Natural killer cell treated with Interleukin-12 subunit alpha and Interleukin-12 subunit beta and Interleukin-15 and Interleukin-18, amount 100 ng/mL, for 72 hours (primary cell): ENCODE measurements around the gene PTPRG. TPM values are rescaled to one million over a fixed set of nuclear protein-coding genes. Genes with fewer than 3 reads are reported as not detected.

Experiments
- ATAC-seq, 2 donors: fragments of 150-1000 bp; cut with Tn5 transposase in 1 of 2; sonication (Bioruptor Pico), chemical (Tn5 transposase) in 1 of 2; 2 replicates each; pipeline ENCODE4 v1.10.0; 2021
- DNase-seq: peaks from one replicate; pipeline ENCODE4 v3.0.0; 2022; ENCODE audit warnings: low spot score
- H3K27ac Mint-ChIP-seq, 2 donors: 1 replicate in 1 of 2; 2 replicates in 1 of 2; pipeline ENCODE4 v1.8.0; 2022; ENCODE audit warnings: mixed read lengths in 2 of 2, mild to moderate bottlenecking in 1 of 2, moderate library complexity in 1 of 2
- H3K27me3 Mint-ChIP-seq, 2 donors: 1 replicate in 1 of 2; 2 replicates in 1 of 2; pipeline ENCODE4 v1.8.0; 2022; ENCODE audit warnings: mixed read lengths in 2 of 2
- H3K36me3 Mint-ChIP-seq: one replicate; pipeline ENCODE4 v1.8.0; 2022; ENCODE audit warnings: mixed read lengths
- H3K4me1 Mint-ChIP-seq, 2 donors: 1 replicate in 1 of 2; 2 replicates in 1 of 2; pipeline ENCODE4 v1.8.0; 2022; ENCODE audit warnings: low read depth in 2 of 2, mixed read lengths in 2 of 2, mild to moderate bottlenecking in 1 of 2
- H3K4me3 Mint-ChIP-seq: one replicate; pipeline ENCODE4 v1.8.0; 2022; ENCODE audit warnings: mixed read lengths
- H3K9me3 Mint-ChIP-seq: 2 replicates; pipeline ENCODE4 v1.8.0; 2022; ENCODE audit warnings: mixed read lengths
- total RNA-seq, 2 donors: library from RNA; stranded (reverse); gene quantifications; one replicate each; pipeline ENCODE4 v1.2.3, GENCODE V29; 2022

PTPRG gene
- total RNA-seq, 2 donors from 2014 or later = 0.33 to 0.93 TPM

DNA sequence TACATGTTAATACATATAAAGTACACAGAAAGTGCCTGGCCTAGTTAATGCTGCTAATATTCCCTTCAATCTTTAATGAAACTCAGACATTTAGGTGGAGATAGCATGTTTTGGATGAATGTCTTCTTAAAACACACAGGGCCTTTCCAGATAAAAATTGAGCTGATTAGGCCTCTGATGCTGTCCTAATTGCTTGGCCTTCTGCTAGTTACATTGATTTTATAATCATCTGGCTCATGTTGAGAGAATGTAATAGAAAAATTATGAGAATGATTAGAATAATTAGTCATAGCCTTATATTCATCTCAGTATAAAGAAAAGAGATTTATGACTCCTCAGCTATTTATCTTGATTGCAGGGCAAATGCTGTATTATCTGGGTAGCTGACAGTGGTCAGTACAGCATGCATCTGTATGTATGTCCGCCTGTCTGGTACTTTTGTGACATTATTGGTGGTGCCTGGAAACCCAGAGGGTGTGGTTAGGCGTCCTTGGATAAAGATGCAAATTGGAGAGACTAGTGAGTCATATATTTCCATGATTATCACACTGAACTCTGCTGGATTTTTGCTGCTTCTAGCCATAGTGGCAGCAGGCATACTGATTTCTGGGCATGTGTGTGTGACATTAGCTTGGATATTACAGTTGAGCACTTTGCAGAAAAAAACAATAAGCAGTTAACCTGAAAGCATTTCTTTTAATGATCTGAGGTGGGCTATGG is 691.2 kb downstream of the PTPRG start:
- Mint-ChIP-seq H3K27ac (no peak overlapping the region), H3K4me1 (no peaks in the 10 kb centered on the region), H3K27me3 (no peaks in the 10 kb centered on the region), H3K4me3 (no peak overlapping the region), H3K9me3 (no peaks in the 10 kb centered on the region), H3K36me3 (no peaks in the 10 kb centered on the region)
- DNase-seq = no peak
- ATAC-seq = no peak

DNA sequence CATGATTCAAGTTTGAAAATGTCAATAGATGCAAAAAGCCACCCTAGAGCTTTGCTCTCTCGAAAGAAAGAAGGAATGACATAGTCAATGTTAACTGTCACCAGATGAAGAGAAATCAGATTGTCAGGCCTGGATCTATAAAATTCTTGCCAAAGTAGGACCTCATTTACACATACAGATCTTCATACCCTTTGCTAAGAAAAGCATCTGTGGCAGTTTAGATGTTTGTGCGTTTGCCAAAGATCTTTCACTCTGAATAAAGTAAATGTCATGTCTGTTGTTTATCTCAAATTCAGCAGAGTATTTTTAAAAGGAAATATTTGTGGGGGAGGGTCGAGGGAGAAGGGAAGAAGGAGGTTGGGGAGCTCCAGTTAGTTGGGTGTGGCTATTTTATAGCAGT is 692.6 kb downstream of the PTPRG start:
- no peak overlapping the region for H3K27ac Mint-ChIP-seq
- H3K9me3 Mint-ChIP-seq = no peaks in the 10 kb centered on the region
- H3K4me1 Mint-ChIP-seq = no peaks in the 10 kb centered on the region
- no peaks in the 10 kb centered on the region for H3K36me3 Mint-ChIP-seq
- no peaks in the 10 kb centered on the region for H3K27me3 Mint-ChIP-seq
- ATAC-seq = no peak
- DNase-seq = no peak
- H3K4me3 Mint-ChIP-seq = no peak overlapping the region

DNA sequence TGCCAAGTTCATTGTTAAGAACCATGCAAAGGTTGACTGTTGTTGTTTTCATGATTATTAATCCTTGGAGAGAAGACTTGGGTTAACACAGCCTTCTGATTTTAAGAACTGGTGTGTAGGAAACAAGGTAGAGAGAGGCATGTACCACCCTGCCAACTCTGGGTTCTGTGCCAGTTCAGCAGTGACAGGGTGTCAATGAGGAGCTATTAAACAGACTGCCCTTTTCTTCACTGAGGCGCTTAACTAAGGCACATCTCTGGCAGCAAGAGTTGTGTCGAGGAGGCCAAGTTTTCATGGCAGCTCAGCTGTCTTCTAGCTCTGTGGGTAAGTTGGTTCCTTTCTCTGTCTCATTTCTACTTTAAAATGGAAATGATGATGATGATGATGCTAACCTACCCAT is 694.4 kb downstream of the PTPRG start:
- ATAC-seq = no peak
- DNase-seq = no peak
- no peak overlapping the region for H3K4me3 Mint-ChIP-seq
- no peaks in the 10 kb centered on the region for H3K36me3 Mint-ChIP-seq
- no peaks in the 10 kb centered on the region for H3K4me1 Mint-ChIP-seq
- no peak overlapping the region for H3K27ac Mint-ChIP-seq
- no peaks in the 10 kb centered on the region for H3K27me3 Mint-ChIP-seq
- no peaks in the 10 kb centered on the region for H3K9me3 Mint-ChIP-seq

DNA sequence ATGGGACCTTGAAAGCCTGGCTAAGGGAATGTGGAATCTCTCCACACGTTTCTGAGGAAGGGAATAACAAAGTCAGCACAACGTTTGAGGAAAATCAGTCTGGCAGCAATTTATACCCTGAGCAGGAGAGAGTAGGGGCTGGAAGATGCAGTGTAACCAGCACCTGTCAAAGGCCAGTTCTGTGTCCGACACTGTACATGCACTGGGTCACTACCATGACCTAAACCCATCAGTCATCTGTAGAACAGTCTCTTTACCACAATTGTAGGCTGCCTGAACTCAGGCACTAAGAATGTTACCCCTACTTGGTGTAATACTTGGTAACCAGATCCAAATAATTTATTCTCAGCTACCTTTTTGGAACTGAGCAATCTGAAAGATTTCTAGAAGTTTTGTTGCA is 698.6 kb downstream of the PTPRG start:
- no peak overlapping the region for H3K27ac Mint-ChIP-seq
- DNase-seq = no peak

DNA sequence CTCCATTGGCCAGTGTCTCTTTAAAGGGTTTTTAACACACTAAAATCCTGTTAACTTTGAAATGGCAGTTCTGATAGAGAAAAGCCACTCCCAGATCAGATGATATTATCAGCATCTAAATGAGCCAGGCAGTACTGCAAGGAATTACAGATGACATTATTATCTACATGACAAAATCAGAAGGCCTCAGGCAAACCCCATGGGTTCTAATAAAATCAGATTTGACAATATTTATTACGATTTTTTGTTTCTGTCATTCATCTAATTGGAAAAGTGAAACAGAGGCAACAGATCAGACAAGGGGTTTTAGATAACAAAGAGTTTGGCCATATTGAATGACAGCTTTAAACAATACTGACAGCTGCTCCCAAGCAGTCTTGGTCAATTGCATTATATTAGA is 699.3 kb downstream of the PTPRG start:
- ATAC-seq = no peak
- no peaks in the 10 kb centered on the region for H3K36me3 Mint-ChIP-seq
- no peak for DNase-seq
- H3K4me1 Mint-ChIP-seq = no peaks in the 10 kb centered on the region
- no peaks in the 10 kb centered on the region for H3K27me3 Mint-ChIP-seq
- H3K9me3 Mint-ChIP-seq = peaks cover 2% of the 10 kb centered on the region
- no peak overlapping the region for H3K4me3 Mint-ChIP-seq
- no peak overlapping the region for H3K27ac Mint-ChIP-seq

More for the DNA sequence above, 698.6 kb downstream of the PTPRG start:
- H3K9me3 Mint-ChIP-seq = peaks cover 2% of the 10 kb centered on the region
- H3K4me3 Mint-ChIP-seq = no peak overlapping the region
- no peaks in the 10 kb centered on the region for H3K36me3 Mint-ChIP-seq
- no peaks in the 10 kb centered on the region for H3K4me1 Mint-ChIP-seq
- no peaks in the 10 kb centered on the region for H3K27me3 Mint-ChIP-seq
- no peak for ATAC-seq

DNA sequence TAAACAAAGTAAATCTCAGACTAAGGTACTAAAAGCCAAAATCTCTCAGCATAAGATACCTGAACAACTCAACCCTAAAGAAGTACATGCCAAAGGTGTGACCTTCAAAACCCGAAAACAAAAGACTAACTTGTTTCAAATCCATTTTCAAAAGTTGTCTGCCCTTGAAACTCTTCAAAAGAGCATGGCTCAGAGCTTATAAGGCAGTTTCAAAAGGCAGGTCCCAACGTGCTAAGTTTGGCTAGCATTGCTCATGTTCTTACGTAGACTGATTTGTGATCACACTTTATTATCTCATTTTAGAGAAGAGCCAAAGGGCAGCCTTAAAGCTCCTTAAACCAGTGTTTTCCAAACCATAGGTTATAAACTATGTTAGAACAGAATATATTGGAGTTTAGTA is 699.8 kb downstream of the PTPRG start:
- H3K9me3 Mint-ChIP-seq = peaks cover 2% of the 10 kb centered on the region
- H3K4me3 Mint-ChIP-seq = no peak overlapping the region
- no peak overlapping the region for H3K27ac Mint-ChIP-seq
- ATAC-seq (no peak), DNase-seq (no peak)
- H3K27me3 Mint-ChIP-seq = no peaks in the 10 kb centered on the region
- H3K4me1 Mint-ChIP-seq = no peaks in the 10 kb centered on the region
- H3K36me3 Mint-ChIP-seq = no peaks in the 10 kb centered on the region

DNA sequence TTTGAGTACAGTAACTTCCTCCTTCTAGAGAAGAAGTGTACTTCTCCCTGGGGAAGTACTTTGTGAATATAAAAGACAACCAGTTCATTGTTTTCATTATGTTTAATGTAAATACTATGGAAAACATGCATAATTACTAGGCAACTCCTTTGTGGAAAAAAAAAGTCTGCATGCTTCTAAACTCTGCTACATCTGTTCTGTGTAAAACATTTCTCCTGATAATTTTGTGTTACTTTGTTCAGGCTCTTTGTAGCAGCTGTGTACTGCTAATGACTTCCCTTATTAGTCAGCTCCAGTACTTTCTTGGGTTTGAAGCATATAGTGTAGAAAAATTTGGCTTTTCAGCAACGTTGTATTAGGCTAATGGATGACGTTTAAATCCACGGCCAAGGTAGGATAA is 700.4 kb downstream of the PTPRG start:
- ATAC-seq (no peak), DNase-seq (no peak)
- Mint-ChIP-seq H3K27ac (no peak overlapping the region), H3K36me3 (no peaks in the 10 kb centered on the region), H3K9me3 (peaks cover 2% of the 10 kb centered on the region), H3K27me3 (no peaks in the 10 kb centered on the region), H3K4me3 (no peak overlapping the region), H3K4me1 (no peaks in the 10 kb centered on the region)

DNA sequence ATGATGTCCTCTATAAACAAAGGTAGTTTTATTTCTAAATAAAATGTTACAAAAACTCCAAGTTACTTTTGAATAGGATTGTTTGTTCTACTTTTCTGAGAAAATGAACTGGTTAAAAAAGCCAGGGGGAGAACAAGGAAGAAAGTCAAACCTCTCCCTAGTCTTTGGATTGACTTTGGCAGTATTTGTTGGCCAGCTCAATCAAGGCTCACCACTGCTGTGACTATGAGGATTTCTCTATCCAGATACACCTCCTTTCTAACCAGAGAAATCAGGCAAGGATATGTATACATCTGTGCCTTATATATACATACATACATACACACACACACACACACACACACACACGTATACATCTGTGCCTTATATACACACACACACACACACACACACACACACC is 704.2 kb downstream of the PTPRG start:
- Mint-ChIP-seq H3K27me3 (no peaks in the 10 kb centered on the region), H3K4me1 (no peaks in the 10 kb centered on the region), H3K4me3 (no peak overlapping the region), H3K9me3 (peaks cover 2% of the 10 kb centered on the region), H3K27ac (no peak overlapping the region), H3K36me3 (no peaks in the 10 kb centered on the region)
- ATAC-seq = no peak
- no peak for DNase-seq

DNA sequence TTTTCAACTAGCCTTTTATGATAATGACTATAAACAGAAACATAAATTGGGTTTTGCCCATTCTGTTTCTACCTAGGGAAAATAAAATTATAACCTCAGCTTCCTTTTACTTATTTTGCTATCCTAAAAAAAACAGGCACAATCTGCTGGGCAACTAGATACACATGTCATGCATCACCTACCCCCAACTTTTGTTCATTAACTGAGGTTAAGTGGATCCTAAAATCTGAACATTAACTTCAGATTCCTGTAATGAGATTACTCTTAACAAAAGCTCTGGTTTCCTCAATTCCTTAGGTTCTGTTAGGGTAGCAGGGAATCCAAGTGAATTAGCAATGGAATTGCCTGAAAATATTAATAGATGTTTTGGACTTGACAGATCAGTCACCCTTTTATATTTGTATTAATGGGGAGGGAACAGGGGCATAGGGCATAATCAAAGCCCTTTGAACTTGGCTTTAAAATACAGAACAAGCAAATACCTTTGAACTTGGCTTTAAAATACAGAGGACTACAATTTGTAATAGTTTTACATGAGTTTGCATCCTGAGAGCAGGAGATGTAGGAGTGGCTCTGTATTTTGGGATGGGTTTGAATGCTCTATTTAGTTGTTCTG is 705.4 kb downstream of the PTPRG start:
- DNase-seq (no peak), ATAC-seq (no peak)
- Mint-ChIP-seq H3K27ac (no peak overlapping the region), H3K27me3 (no peaks in the 10 kb centered on the region), H3K4me3 (no peak overlapping the region), H3K36me3 (no peaks in the 10 kb centered on the region), H3K9me3 (peaks cover 2% of the 10 kb centered on the region), H3K4me1 (no peaks in the 10 kb centered on the region)

DNA sequence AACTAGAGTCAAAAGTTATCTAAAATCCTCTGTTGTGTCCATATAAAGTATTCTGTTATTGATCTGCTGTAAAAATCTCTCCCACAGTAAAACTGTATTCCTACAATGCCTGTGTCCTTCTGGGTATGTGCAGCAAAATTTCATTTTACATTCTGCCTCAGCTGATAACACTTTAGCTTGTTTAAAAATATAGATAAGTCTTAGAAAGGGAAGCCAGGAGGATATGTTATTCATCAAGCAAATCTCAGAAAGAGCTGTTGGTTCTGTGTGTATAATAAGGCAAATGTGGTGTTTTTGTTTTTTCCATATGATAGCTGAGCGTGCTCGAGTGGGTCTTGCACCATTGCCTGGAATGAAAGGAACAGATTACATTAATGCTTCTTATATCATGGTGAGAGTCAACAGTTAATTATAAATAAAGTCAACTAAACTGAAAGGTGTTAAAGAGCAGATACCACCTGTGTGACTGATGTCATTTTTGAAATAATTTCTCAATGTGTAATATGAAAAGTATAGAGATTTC is 715.3 kb downstream of the PTPRG start:
- Mint-ChIP-seq H3K4me3 (no peak overlapping the region), H3K36me3 (no peaks in the 10 kb centered on the region), H3K4me1 (no peaks in the 10 kb centered on the region), H3K9me3 (peaks cover 3% of the 10 kb centered on the region), H3K27me3 (no peaks in the 10 kb centered on the region), H3K27ac (no peak overlapping the region)
- ATAC-seq (no peak), DNase-seq (no peak)

DNA sequence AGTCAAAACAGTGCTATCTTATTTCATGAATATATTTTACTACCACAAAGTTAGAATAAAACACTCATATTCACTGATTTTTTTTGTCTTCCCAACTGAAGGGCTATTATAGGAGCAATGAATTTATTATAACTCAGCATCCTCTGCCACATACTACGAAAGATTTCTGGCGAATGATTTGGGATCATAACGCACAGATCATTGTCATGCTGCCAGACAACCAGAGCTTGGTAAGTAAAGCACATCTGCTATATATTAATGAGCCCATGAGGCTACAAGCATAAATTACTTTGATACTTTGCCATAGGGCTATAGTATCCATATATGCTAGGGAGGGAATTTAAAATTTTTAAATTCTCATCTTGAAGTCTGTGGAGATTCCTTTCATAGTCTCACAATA is 716.1 kb downstream of the PTPRG start:
- ATAC-seq (no peak), DNase-seq (no peak)
- no peak overlapping the region for H3K27ac Mint-ChIP-seq

DNA sequence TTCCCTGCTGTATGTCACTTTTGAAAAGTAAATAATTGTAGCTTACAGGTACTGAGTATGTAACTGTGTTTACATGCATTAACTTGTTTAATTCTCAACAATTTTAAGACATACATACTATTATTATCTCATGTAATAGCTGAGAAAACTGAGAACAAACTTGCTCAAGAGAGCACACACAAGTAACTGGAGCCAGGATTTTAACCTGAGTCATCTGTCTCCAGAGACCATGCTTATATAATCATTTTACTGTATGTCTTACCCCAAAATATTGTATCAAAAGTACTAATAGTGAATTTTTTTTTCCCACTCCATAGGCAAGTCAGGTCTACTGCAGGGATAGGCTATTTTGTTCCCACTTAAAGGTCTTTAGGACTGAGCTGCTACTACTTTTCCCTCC is 716.6 kb downstream of the PTPRG start:
- Mint-ChIP-seq H3K9me3 (peaks cover 3% of the 10 kb centered on the region), H3K4me1 (no peaks in the 10 kb centered on the region), H3K27me3 (no peaks in the 10 kb centered on the region), H3K4me3 (no peak overlapping the region), H3K27ac (no peak overlapping the region), H3K36me3 (no peaks in the 10 kb centered on the region)
- ATAC-seq = no peak
- no peak for DNase-seq

More for the DNA sequence above, 716.1 kb downstream of the PTPRG start:
- Mint-ChIP-seq H3K9me3 (peaks cover 3% of the 10 kb centered on the region), H3K4me1 (no peaks in the 10 kb centered on the region), H3K27me3 (no peaks in the 10 kb centered on the region), H3K36me3 (no peaks in the 10 kb centered on the region), H3K4me3 (no peak overlapping the region)

DNA sequence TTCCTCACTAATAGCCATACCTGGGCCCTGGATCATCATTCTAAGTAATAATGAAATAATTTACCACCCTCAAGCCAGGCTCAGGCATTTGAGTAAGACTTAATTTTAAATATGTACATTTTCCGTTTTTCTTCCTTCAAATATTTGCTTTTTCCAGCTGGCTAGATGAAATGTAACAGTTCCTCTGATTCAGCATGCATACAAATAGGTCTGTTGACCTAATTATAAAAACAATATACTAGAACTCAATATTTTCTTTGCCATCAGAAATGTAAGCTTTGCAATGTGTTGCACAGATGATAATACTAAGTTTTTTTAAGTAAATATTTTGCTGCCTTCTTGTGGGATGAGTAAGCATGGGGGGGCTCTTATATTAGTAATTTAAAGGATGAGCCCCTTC is 720.4 kb downstream of the PTPRG start:
- no peak overlapping the region for H3K27ac Mint-ChIP-seq
- DNase-seq (no peak), ATAC-seq (no peak)
- no peaks in the 10 kb centered on the region for H3K36me3 Mint-ChIP-seq
- H3K4me3 Mint-ChIP-seq = no peak overlapping the region
- peaks cover 5% of the 10 kb centered on the region for H3K9me3 Mint-ChIP-seq
- no peaks in the 10 kb centered on the region for H3K27me3 Mint-ChIP-seq
- no peaks in the 10 kb centered on the region for H3K4me1 Mint-ChIP-seq

DNA sequence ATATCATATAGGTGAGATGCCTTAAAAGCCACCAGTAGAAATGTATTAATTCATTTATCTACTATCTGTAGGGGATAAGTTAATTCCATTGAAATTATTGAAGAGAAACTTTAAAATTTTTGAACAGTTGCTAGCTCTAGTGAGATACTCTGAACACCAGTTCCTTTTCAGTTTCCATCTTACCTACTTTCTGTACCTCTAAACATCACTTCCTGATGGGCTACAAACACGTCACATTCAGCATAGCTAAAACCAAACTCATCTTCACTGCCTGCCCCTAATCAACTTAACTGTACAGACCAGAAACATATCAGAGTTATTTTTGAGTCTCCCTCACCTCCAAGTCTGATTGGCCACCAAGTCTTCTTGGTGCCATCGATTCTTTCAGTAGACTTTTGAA is 723.1 kb downstream of the PTPRG start:
- Mint-ChIP-seq H3K4me3 (no peak overlapping the region), H3K27me3 (no peaks in the 10 kb centered on the region), H3K9me3 (peaks cover 14% of the 10 kb centered on the region), H3K27ac (no peak overlapping the region), H3K4me1 (no peaks in the 10 kb centered on the region), H3K36me3 (no peaks in the 10 kb centered on the region)
- no peak for DNase-seq
- ATAC-seq = no peak
